Measurements from ENCODE around the gene HLA-DRA.

HLA-DRA gene

GRCh38 chr6:32483968-32484613 lies 44.4 kb downstream of the HLA-DRA start:
- DNase-seq, result no peak

DNA sequence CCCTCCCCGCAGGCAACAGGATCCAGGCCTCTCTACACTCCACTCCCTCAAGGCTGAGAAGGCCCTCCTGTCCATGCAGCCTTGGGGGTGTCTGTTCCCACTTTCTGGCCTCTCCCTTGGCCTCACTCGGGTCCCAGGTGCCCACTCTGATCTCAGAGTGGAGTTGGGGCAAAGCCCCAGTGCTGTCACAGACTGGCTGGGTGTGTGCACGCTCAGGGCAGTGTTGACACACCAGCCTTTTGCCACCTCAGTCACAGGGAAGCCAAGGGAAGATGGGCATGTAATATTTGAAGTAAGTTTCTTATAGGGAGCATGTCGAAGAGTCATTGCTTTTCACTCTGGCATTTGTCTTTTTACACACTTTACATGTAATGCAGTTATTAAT lies 44.9 kb downstream of the HLA-DRA start:
- DNase-seq, result no peak

DNA sequence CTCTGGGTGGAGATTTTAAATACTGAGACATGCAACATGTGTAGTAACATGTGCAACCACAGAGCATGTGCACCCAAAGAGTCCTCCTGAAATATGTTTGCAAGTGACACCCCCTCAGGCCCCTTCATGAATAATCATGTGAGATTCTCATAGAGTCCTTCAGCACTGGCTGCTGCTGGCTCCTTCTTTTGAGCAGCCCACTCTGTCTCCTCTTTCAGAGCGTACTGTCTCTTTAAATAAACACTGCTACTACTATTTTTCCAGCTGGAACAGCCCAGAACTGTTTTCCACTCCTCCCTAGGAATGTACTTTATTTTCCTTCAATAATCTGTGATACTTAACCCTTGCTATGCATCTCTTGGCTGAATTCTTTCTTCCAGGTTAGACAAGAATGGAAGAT lies 48.4 kb downstream of the HLA-DRA start:
- no peak for DNase-seq

DNA sequence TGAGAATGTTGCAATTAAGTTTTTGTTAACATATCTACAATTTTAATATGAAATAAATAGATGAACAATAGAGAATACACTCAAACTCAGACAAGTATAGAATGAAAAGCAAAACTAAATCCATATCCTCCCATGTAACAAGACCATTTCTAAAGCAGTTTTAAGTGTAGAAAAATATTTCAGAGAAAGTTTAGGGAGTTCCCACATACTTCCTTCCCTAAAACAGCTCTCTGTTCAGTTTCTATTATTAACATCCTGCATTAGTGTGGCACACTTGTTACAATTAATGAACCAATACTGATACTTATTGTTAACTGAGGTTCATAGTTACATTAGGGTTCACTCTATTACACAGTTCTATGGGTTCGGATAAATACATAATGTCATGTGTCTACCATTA lies 52.0 kb downstream of the HLA-DRA start:
- no peak for DNase-seq

GRCh38 chr6:32492351-32492750 lies 52.7 kb downstream of the HLA-DRA start:
- no peak for DNase-seq

Data from fibroblast of skin of right biceps (primary cell).